ENCODE data around the gene POPDC3. TPM values are rescaled to one million over a fixed set of nuclear protein-coding genes. Genes with fewer than 3 reads are reported as not detected.
"Not testable (repeated sequence)": the region's sequence is repeated elsewhere in the genome, so short reads cannot be mapped to it uniquely, and the experiment has no call there.

POPDC3 gene
- total RNA-seq, 1 experiment from 2014 or later, result 0.62 TPM

DNA sequence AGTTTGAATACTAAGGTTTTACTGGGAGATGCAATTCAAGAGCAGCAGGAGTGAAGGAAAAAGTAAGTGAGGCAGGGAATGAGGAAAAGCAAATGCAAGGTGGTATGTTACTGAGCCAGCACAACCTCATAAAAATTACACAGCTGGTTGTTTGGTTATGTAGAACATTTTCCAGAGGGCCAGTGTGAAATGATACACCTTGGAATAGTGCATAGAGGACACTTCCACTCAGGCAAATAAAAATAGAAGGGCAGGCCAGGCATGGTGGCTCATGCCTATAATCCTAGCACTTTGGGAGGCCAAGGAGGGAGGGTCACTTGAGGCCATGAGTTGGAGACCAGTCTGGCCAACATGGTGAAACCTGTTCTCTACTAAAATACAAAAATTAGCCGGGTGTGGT, 43.4 kb upstream of the POPDC3 start:
- peaks cover 7% of the 10 kb centered on the region for H3K27me3 ChIP-seq (replicated peaks; ENCODE audit: insufficient read depth, low read depth, low read length, poor library complexity)
- H3K27ac ChIP-seq (ENCODE audit: low read depth, low read length, poor library complexity, severe bottlenecking), result no peak overlapping the region
- H3K4me1 ChIP-seq (ENCODE audit: insufficient read depth, low read length, poor library complexity, severe bottlenecking), result no peaks in the 10 kb centered on the region
- H3K36me3 ChIP-seq (ENCODE audit: insufficient read depth, low read length, poor library complexity, severe bottlenecking), result no peaks in the 10 kb centered on the region
- ChIA-PET POLR2A (ENCODE audit: low non-redundant PET) (no interaction called here), CTCF (no interaction called here)
- intact Hi-C loops (cut with micrococcal nuclease; ENCODE audit: unreplicated experiment), result no loop called here
- no peaks in the 10 kb centered on the region for H3K9me3 ChIP-seq (ENCODE audit: low read depth, low read length, poor library complexity, severe bottlenecking)
- TF ChIP-seq EZH2 (IDR thresholded peaks at IDR 0.05; ENCODE audit: borderline replicate concordance, low read depth, low read length, poor library complexity, severe bottlenecking), result no peak
- TF ChIP-seq, protein P1, sequence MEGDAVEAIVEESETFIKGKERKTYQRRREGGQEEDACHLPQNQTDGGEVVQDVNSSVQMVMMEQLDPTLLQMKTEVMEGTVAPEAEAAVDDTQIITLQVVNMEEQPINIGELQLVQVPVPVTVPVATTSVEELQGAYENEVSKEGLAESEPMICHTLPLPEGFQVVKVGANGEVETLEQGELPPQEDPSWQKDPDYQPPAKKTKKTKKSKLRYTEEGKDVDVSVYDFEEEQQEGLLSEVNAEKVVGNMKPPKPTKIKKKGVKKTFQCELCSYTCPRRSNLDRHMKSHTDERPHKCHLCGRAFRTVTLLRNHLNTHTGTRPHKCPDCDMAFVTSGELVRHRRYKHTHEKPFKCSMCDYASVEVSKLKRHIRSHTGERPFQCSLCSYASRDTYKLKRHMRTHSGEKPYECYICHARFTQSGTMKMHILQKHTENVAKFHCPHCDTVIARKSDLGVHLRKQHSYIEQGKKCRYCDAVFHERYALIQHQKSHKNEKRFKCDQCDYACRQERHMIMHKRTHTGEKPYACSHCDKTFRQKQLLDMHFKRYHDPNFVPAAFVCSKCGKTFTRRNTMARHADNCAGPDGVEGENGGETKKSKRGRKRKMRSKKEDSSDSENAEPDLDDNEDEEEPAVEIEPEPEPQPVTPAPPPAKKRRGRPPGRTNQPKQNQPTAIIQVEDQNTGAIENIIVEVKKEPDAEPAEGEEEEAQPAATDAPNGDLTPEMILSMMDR (conservative IDR thresholded peaks at IDR 0.05; ENCODE audit: low read depth, low read length), result no peak
- no TSS peak for BruUV-seq (replicated peaks)
- no peak overlapping the region for H3K4me3 ChIP-seq (ENCODE audit: low read depth, low read length, poor library complexity, severe bottlenecking)
- no peak for DNase-seq (ENCODE audit: low spot score)

DNA sequence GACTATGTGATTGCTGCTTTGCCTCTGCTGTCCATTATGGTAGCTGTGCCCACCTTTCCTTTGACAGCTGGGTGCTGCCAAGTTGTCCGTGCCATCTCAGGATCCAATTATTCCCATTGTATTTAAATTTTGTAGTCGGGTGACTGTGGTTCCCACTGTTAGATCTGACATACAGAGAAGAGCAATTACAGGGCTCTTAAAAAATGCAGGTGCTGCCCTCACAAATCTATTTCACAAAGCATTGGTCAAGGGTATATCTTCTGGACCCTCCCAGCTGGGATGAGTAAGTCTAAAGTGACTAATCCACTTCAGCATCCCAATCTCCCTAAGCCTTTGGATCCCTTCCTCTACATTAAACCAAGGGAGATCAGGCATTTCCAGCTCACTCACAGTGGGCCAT, 41.4 kb upstream of the POPDC3 start:
- CTCF ChIA-PET; POLR2A ChIA-PET (ENCODE audit: low non-redundant PET): not testable (repeated sequence)

DNA sequence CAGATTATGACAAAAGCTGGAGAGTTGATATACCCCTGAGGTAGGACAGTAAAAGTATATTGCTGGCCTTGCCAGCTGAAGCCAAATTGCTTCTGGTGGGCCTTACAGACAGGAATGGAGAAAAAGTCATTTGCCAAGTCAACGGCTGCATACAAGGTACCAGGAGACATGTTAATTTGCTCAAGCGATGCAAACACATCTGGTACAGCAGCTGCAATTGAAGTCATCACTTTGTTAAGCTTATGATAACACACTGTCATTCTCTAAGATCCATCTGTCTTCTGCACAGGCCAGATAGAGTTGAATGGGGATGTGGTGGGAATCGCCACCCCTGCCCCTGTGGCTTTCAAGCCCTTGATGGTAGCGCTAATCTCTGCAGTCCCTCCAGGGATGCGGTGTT, 40.4 kb upstream of the POPDC3 start:
- H3K4me1 ChIP-seq (ENCODE audit: insufficient read depth, low read length, poor library complexity, severe bottlenecking), result no peaks in the 10 kb centered on the region
- H3K9me3 ChIP-seq (ENCODE audit: low read depth, low read length, poor library complexity, severe bottlenecking), result no peaks in the 10 kb centered on the region
- peaks cover 7% of the 10 kb centered on the region for H3K27me3 ChIP-seq (replicated peaks; ENCODE audit: insufficient read depth, low read depth, low read length, poor library complexity)
- TF ChIP-seq EZH2 (IDR thresholded peaks at IDR 0.05; ENCODE audit: borderline replicate concordance, low read depth, low read length, poor library complexity, severe bottlenecking), result no peak
- TF ChIP-seq, protein P1 (conservative IDR thresholded peaks at IDR 0.05; ENCODE audit: low read depth, low read length), result no peak
- CTCF ChIA-PET, result no interaction called here
- H3K36me3 ChIP-seq (ENCODE audit: insufficient read depth, low read length, poor library complexity, severe bottlenecking), result no peaks in the 10 kb centered on the region
- H3K4me3 ChIP-seq (ENCODE audit: low read depth, low read length, poor library complexity, severe bottlenecking), result no peak overlapping the region
- intact Hi-C loops (cut with micrococcal nuclease; ENCODE audit: unreplicated experiment), result no loop called here
- H3K27ac ChIP-seq (ENCODE audit: low read depth, low read length, poor library complexity, severe bottlenecking), result no peak overlapping the region
- BruUV-seq (replicated peaks), result no TSS peak
- no peak for DNase-seq (ENCODE audit: low spot score)
- POLR2A ChIA-PET (ENCODE audit: low non-redundant PET), result interaction anchor here (0.8 kb wide), 1 partner anchor 54 kb away, joined by 4 read pairs; no protein-coding TSS in a partner anchor

More for the DNA sequence above, 41.4 kb upstream of the POPDC3 start:
- DNase-seq (ENCODE audit: low spot score); H3K27me3 ChIP-seq (replicated peaks; ENCODE audit: insufficient read depth, low read depth, low read length, poor library complexity); H3K4me1 ChIP-seq (ENCODE audit: insufficient read depth, low read length, poor library complexity, severe bottlenecking); H3K27ac ChIP-seq (ENCODE audit: low read depth, low read length, poor library complexity, severe bottlenecking); H3K4me3 ChIP-seq (ENCODE audit: low read depth, low read length, poor library complexity, severe bottlenecking); BruUV-seq (replicated peaks); H3K9me3 ChIP-seq (ENCODE audit: low read depth, low read length, poor library complexity, severe bottlenecking); intact Hi-C loops (cut with micrococcal nuclease; ENCODE audit: unreplicated experiment); H3K36me3 ChIP-seq (ENCODE audit: insufficient read depth, low read length, poor library complexity, severe bottlenecking): not testable (repeated sequence)

DNA sequence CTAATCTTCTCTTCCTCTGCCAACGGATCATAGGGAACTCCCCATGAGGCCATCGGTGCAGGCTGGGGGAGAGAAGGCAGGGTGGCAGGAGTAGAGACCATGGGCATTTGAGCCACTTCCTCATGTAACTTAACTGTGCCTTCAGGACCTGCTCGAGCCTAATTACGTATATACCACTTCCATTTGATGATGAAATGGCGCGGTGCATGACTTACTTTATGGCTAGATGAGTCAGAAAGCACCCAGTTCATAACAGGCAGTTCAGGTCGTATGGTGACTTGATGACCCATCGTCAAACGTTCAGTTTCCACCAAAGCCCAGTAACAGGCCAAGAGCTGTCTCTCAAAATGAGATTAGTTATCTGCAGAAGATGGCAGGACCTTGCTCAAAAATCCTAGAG, 39.4 kb upstream of the POPDC3 start:
- H3K27ac ChIP-seq (ENCODE audit: low read depth, low read length, poor library complexity, severe bottlenecking); BruUV-seq (replicated peaks); CTCF ChIA-PET; H3K36me3 ChIP-seq (ENCODE audit: insufficient read depth, low read length, poor library complexity, severe bottlenecking); POLR2A ChIA-PET (ENCODE audit: low non-redundant PET); H3K27me3 ChIP-seq (replicated peaks; ENCODE audit: insufficient read depth, low read depth, low read length, poor library complexity); H3K4me3 ChIP-seq (ENCODE audit: low read depth, low read length, poor library complexity, severe bottlenecking); intact Hi-C loops (cut with micrococcal nuclease; ENCODE audit: unreplicated experiment); H3K4me1 ChIP-seq (ENCODE audit: insufficient read depth, low read length, poor library complexity, severe bottlenecking); DNase-seq (ENCODE audit: low spot score); H3K9me3 ChIP-seq (ENCODE audit: low read depth, low read length, poor library complexity, severe bottlenecking): not testable (repeated sequence)
